Measurements from ENCODE around the gene PROC.

DNA sequence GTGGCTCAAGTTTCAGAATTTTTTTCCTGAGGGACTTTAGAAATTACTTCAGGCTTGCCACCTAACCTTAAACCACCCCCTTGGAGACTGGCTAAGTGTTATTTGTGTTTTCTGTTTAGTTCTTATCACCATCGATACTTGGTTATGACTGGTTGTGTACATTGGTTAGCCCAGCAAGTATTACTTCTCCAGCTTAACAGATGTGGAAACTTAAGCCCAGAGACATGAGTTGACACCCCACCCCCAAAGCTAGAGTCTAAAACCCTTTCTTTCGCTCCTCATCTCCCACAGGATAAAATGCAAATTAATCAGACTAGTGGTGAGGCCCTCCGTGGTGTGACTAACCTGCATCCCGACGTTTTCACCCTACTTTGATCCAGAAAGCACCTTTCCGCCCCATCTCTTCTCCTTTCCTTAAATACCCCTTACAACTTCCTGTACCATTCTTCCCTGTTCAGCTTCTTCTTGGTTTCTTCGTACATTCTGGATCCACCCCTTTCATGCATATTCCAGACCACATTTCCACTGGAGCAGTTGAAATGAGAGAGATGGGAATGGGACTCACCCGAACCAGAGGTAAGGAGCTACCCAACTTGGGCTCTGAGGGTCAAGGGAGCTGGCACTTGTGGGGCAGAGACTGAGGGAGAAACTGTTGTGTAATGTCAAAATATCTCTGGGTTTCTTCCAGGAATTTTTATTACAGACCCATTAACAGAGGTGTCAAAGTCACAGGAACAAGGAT is 29.6 kb upstream of the PROC start:
- TF ChIP-seq, protein P1, sequence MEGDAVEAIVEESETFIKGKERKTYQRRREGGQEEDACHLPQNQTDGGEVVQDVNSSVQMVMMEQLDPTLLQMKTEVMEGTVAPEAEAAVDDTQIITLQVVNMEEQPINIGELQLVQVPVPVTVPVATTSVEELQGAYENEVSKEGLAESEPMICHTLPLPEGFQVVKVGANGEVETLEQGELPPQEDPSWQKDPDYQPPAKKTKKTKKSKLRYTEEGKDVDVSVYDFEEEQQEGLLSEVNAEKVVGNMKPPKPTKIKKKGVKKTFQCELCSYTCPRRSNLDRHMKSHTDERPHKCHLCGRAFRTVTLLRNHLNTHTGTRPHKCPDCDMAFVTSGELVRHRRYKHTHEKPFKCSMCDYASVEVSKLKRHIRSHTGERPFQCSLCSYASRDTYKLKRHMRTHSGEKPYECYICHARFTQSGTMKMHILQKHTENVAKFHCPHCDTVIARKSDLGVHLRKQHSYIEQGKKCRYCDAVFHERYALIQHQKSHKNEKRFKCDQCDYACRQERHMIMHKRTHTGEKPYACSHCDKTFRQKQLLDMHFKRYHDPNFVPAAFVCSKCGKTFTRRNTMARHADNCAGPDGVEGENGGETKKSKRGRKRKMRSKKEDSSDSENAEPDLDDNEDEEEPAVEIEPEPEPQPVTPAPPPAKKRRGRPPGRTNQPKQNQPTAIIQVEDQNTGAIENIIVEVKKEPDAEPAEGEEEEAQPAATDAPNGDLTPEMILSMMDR (IDR thresholded peaks at IDR 0.05; ENCODE audit: borderline replicate concordance, extremely low read depth, low read length, poor library complexity, severe bottlenecking), result no peak
- no peak for TF ChIP-seq EZH2 (IDR thresholded peaks at IDR 0.05; ENCODE audit: borderline replicate concordance, low read depth, low read length, severe bottlenecking)

Data from DND-41 (cell line).